Neural progenitor cell (in vitro differentiated cells): ENCODE measurements around the gene TMEM37. TPM values are rescaled to one million over a fixed set of nuclear protein-coding genes. Genes with fewer than 3 reads are reported as not detected.

Experiments
- DNase-seq: peaks from one replicate; pipeline ENCODE4 v3.0.0-alpha.2; 2016; ENCODE audit warnings: low spot score
- H2AFZ ChIP-seq: fragments of 200-600 bp; sonication (generic); replicated peaks from 2 replicates; pipeline ENCODE4 v1.6.1; 2016; ENCODE audit warnings: antibody characterized with exemption
- H3F3A ChIP-seq: fragments of 200-600 bp; sonication (generic); 2 replicates; pipeline ENCODE4 v1.6.1; 2016; ENCODE audit warnings: antibody characterized with exemption, low read depth
- H3K27ac ChIP-seq: fragments of 200-600 bp; sonication (generic); 2 replicates; pipeline ENCODE4 v1.5.1; 2016; ENCODE audit warnings: mild to moderate bottlenecking
- H3K27me3 ChIP-seq: fragments of 200-600 bp; sonication (generic); 2 replicates; pipeline ENCODE4 v1.6.1; 2016; ENCODE audit warnings: mild to moderate bottlenecking, moderate library complexity
- H3K36me3 ChIP-seq: fragments of 200-600 bp; sonication (generic); 2 replicates; pipeline ENCODE4 v1.5.1; 2016
- H3K4me1 ChIP-seq: fragments of 200-600 bp; sonication (generic); 2 replicates; pipeline ENCODE4 v1.6.1; 2016; ENCODE audit warnings: mixed run types
- H3K4me2 ChIP-seq: fragments of 200-600 bp; sonication (generic); 2 replicates; pipeline ENCODE4 v1.6.1; 2016
- H3K4me3 ChIP-seq: fragments of 200-600 bp; sonication (generic); 2 replicates; pipeline ENCODE4 v1.5.1; 2016
- H3K79me2 ChIP-seq: fragments of 200-600 bp; sonication (generic); 2 replicates; pipeline ENCODE4 v1.6.1; 2016; ENCODE audit warnings: low read depth
- H3K9ac ChIP-seq: fragments of 200-600 bp; sonication (generic); 2 replicates; pipeline ENCODE4 v1.6.1; 2016
- H3K9me3 ChIP-seq: fragments of 200-600 bp; sonication (generic); 2 replicates; pipeline ENCODE4 v1.5.1; 2016; ENCODE audit warnings: low read depth
- H4K20me1 ChIP-seq: fragments of 200-600 bp; sonication (generic); 2 replicates; pipeline ENCODE4 v1.6.1; 2016; ENCODE audit warnings: low read depth
- H3K27ac Mint-ChIP-seq: 3 replicates; pipeline ENCODE4 v1.8.0; 2021; ENCODE audit warnings: mixed read lengths
- H3K27me3 Mint-ChIP-seq: 2 replicates; pipeline ENCODE4 v1.8.0; 2022; ENCODE audit warnings: low read depth, mild to moderate bottlenecking, inconsistent platforms, moderate library complexity, mixed read lengths; ENCODE audit not compliant: insufficient read depth
- H3K36me3 Mint-ChIP-seq: 3 replicates; pipeline ENCODE4 v1.8.0; 2021; ENCODE audit warnings: mixed read lengths
- H3K4me1 Mint-ChIP-seq: 3 replicates; pipeline ENCODE4 v1.8.0; 2021; ENCODE audit warnings: mixed read lengths
- H3K4me3 Mint-ChIP-seq: 3 replicates; pipeline ENCODE4 v1.8.0; 2021; ENCODE audit warnings: mild to moderate bottlenecking, moderate library complexity, mixed read lengths
- H3K9me3 Mint-ChIP-seq: 3 replicates; pipeline ENCODE4 v1.8.0; 2020; ENCODE audit warnings: mixed read lengths
- EZH2 ChIP-seq: fragments of 200-600 bp; sonication (generic); IDR thresholded peaks from 2 replicates; pipeline ENCODE4 v1.6.1; 2017; ENCODE audit warnings: antibody characterized with exemption, mild to moderate bottlenecking, moderate library complexity
- EZH2phosphoT487 ChIP-seq: fragments of 200-600 bp; sonication (generic); IDR thresholded peaks from 2 replicates; pipeline ENCODE4 v1.6.1; 2017; ENCODE audit warnings: antibody characterized with exemption
- total RNA-seq: library from RNA; depleted of rRNA; stranded (reverse); fragments of >200 nt; gene quantifications from 2 replicates; pipeline ENCODE4 v1.2.3, GENCODE V29; 2015; ENCODE audit warnings: low replicate concordance
- TF ChIP-seq, protein P1 (sequence below): fragments of 200-600 bp; sonication (generic); IDR thresholded peaks from 2 replicates; pipeline ENCODE4 v1.5.1; 2017; ENCODE audit warnings: antibody characterized with exemption, mild to moderate bottlenecking

The TMEM37 gene
- total RNA-seq, 1 donor from 2014 or later = 1.0 TPM

DNA sequence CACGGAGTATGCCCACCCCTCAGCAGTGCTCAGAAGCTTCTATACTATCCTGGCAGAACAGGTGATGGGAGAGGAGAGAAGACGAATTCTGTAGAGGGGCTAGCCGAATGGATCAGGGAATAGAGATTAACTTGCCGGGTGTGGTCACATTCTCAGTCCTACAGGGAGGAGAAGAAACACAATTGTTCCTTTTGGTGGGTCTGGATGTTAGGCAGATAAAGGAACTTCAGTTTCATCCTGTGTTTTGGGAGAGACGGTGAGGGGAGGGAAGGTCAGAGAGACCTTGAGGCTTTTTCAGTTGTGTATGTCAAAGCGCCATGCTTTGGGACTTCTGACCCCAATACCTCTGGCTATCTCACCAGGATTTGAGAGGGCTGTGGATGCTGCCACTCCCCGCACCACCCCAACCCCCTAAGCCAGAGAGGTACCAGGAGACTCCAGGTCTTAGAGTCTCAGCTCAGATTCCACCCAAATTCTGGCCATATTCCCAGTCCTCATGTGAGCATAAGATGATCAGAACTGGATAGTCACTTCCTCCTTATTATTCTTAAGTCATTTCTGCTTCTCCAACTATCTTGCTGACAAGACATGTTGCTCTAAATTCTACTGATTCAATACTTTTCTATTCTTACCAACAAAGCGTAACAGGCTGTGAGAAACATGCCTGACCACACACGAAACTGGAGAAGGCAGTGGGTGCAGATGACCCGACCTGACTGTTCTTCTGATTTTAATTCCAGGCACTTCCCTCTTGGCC, 2.3 kb upstream of the TMEM37 start:
- TF ChIP-seq EZH2 (no peak), EZH2phosphoT487 (no peak)
- TF ChIP-seq, protein P1, sequence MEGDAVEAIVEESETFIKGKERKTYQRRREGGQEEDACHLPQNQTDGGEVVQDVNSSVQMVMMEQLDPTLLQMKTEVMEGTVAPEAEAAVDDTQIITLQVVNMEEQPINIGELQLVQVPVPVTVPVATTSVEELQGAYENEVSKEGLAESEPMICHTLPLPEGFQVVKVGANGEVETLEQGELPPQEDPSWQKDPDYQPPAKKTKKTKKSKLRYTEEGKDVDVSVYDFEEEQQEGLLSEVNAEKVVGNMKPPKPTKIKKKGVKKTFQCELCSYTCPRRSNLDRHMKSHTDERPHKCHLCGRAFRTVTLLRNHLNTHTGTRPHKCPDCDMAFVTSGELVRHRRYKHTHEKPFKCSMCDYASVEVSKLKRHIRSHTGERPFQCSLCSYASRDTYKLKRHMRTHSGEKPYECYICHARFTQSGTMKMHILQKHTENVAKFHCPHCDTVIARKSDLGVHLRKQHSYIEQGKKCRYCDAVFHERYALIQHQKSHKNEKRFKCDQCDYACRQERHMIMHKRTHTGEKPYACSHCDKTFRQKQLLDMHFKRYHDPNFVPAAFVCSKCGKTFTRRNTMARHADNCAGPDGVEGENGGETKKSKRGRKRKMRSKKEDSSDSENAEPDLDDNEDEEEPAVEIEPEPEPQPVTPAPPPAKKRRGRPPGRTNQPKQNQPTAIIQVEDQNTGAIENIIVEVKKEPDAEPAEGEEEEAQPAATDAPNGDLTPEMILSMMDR = no peak
- Histone ChIP-seq H3F3A (peaks cover 39% of the 10 kb centered on the region), H3K36me3 (no peaks in the 10 kb centered on the region), H3K9ac (no peak overlapping the region), H3K4me1 (peaks cover 15% of the 10 kb centered on the region), H3K4me3 (no peak overlapping the region), H3K27ac (no peak overlapping the region), H3K79me2 (no peaks in the 10 kb centered on the region), H2AFZ (no peak overlapping the region), H3K4me2 (no peak overlapping the region), H3K27me3 (peaks cover 31% of the 10 kb centered on the region), H4K20me1 (peaks cover 7% of the 10 kb centered on the region), H3K9me3 (no peaks in the 10 kb centered on the region)
- Mint-ChIP-seq H3K36me3 (no peaks in the 10 kb centered on the region), H3K4me1 (peaks cover 51% of the 10 kb centered on the region), H3K27me3 (peaks cover 27% of the 10 kb centered on the region), H3K27ac (no peak overlapping the region), H3K4me3 (no peak overlapping the region), H3K9me3 (peaks cover 4% of the 10 kb centered on the region)
- DNase-seq = no peak

DNA sequence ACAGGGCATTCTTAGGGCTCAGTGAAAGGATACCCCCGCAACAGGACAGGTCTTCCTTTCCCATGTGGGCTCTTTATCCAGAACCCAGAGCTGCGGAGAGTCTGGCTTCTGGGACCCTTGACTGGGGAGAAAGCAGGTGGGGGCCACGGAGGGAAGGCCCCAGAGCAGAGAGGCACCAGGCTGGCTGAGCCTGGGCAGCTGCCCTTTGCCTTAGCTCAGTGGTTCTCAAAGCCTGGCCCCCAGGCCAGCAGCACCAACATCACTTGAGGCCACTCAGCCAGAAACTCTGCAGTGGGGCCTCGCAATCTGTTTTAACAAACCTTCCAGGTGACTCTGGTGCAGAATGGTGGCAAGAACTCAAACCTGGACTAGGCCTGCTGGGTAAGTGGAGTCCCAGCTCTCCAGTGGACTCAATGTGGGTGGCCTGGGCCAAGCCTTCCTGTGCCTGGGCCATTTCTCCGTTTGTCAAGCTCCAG, 1.6 kb upstream of the TMEM37 start:
- H2AFZ ChIP-seq = no peak overlapping the region
- Mint-ChIP-seq H3K27ac (peak overlapping the region; percentile 21), H3K4me3 (peak overlapping the region; percentile 80), H3K27me3 (peaks cover 27% of the 10 kb centered on the region), H3K36me3 (no peaks in the 10 kb centered on the region), H3K4me1 (peaks cover 51% of the 10 kb centered on the region), H3K9me3 (peaks cover 3% of the 10 kb centered on the region)
- H3K4me1 ChIP-seq = peaks cover 22% of the 10 kb centered on the region
- no peak overlapping the region for H3K4me3 ChIP-seq
- no peaks in the 10 kb centered on the region for H3K9me3 ChIP-seq
- peaks cover 42% of the 10 kb centered on the region for H3F3A ChIP-seq
- peaks cover 31% of the 10 kb centered on the region for H3K27me3 ChIP-seq
- no peak overlapping the region for H3K4me2 ChIP-seq
- no peak overlapping the region for H3K9ac ChIP-seq
- TF ChIP-seq, protein P1 = no peak
- TF ChIP-seq EZH2phosphoT487 (no peak), EZH2 (no peak)
- no peaks in the 10 kb centered on the region for H3K79me2 ChIP-seq
- no peaks in the 10 kb centered on the region for H3K36me3 ChIP-seq
- H3K27ac ChIP-seq = no peak overlapping the region
- H4K20me1 ChIP-seq = peaks cover 13% of the 10 kb centered on the region
- DNase-seq = no peak

- H3K79me2 ChIP-seq = no peaks in the 10 kb centered on the region
- H3K4me2 ChIP-seq = peak overlapping the region; percentile 90
- H3K27me3 ChIP-seq = peaks cover 31% of the 10 kb centered on the region
- H3K9ac ChIP-seq = no peak overlapping the region
- H3K4me1 ChIP-seq = peaks cover 23% of the 10 kb centered on the region
- H3K27ac ChIP-seq = no peak overlapping the region
- Mint-ChIP-seq H3K9me3 (peaks cover 3% of the 10 kb centered on the region), H3K36me3 (no peaks in the 10 kb centered on the region), H3K4me1 (peaks cover 45% of the 10 kb centered on the region), H3K27ac (no peak overlapping the region), H3K4me3 (peak overlapping the region; percentile 82), H3K27me3 (peaks cover 21% of the 10 kb centered on the region)
- peak; percentile 49 for DNase-seq
- H3K9me3 ChIP-seq = no peaks in the 10 kb centered on the region
- no peaks in the 10 kb centered on the region for H3K36me3 ChIP-seq
- peak overlapping the region; percentile 86 for H2AFZ ChIP-seq
- peak; percentile 35 for TF ChIP-seq EZH2phosphoT487
- TF ChIP-seq EZH2 = peak; percentile 52
- TF ChIP-seq, protein P1 = peak; percentile 5
- peaks cover 42% of the 10 kb centered on the region for H3F3A ChIP-seq
- H4K20me1 ChIP-seq = peaks cover 13% of the 10 kb centered on the region
- H3K4me3 ChIP-seq = peak overlapping the region; percentile 64
Observed at GRCh38 chr2:119431976-119432850, 559 bp downstream of the TMEM37 start.
